HepG2 (cell line): ENCODE measurements around the gene TBC1D10A. TPM values are rescaled to one million over a fixed set of nuclear protein-coding genes. Genes with fewer than 3 reads are reported as not detected.

Experiments
- ADNP ChIP-seq: sonication (generic); formaldehyde crosslinking; IDR thresholded peaks from 2 replicates; pipeline ENCODE4 v1.4.0; 2020; ENCODE audit warnings: missing genetic modification reagents
- ATF1 ChIP-seq: IDR thresholded peaks from 2 replicates; pipeline ENCODE4 v1.6.1; 2016; ENCODE audit warnings: mild to moderate bottlenecking, control low read depth
- DMTF1 ChIP-seq: sonication (generic); formaldehyde crosslinking; IDR thresholded peaks from 2 replicates; pipeline ENCODE4 v1.4.0; 2020; ENCODE audit warnings: mild to moderate bottlenecking, missing genetic modification reagents
- GABPA ChIP-seq, 2 experiments: IDR thresholded peaks; 2 replicates each; pipeline ENCODE4 v1.6.1; 2011 to 2016; ENCODE audit warnings: low read depth in 2 of 2, low read length in 1 of 2, missing biosample characterization in 1 of 2, missing genetic modification characterization in 1 of 2
- JARID2 ChIP-seq: sonication (generic); formaldehyde crosslinking; IDR thresholded peaks from 2 replicates; pipeline ENCODE4 v1.8.1; 2023; ENCODE audit warnings: missing genetic modification reagents, inconsistent platforms; ENCODE audit not compliant: insufficient replicate concordance
- JUND ChIP-seq: sonication (generic); formaldehyde crosslinking; IDR thresholded peaks from 2 replicates; pipeline ENCODE4 v1.8.0; 2022; ENCODE audit warnings: mild to moderate bottlenecking, missing genetic modification reagents
- KAT8 ChIP-seq: IDR thresholded peaks from 2 replicates; pipeline ENCODE4 v1.6.1; 2016; ENCODE audit warnings: missing genetic modification reagents, missing compliant biosample characterization
- KDM6A ChIP-seq: IDR thresholded peaks from 2 replicates; pipeline ENCODE4 v1.6.1; 2016; ENCODE audit warnings: low read depth
- NRL ChIP-seq: sonication (generic); formaldehyde crosslinking; IDR thresholded peaks from 2 replicates; pipeline ENCODE4 v1.5.0; 2020; ENCODE audit warnings: missing genetic modification reagents, mild to moderate bottlenecking, moderate library complexity, borderline replicate concordance
- POLR2A ChIP-seq, 2 experiments: IDR thresholded peaks; 2 replicates each; pipeline ENCODE4 v1.6.1; 2011; ENCODE audit warnings: low read depth in 2 of 2, low read length in 2 of 2, mild to moderate bottlenecking in 1 of 2, moderate library complexity in 1 of 2; ENCODE audit not compliant: insufficient read depth in 1 of 2
- SKIL ChIP-seq: sonication (generic); formaldehyde crosslinking; IDR thresholded peaks from 2 replicates; pipeline ENCODE4 v1.8.0; 2022; ENCODE audit warnings: missing genetic modification reagents, mild to moderate bottlenecking, moderate library complexity, borderline replicate concordance
- TEAD2 ChIP-seq: sonication (generic); formaldehyde crosslinking; IDR thresholded peaks from 2 replicates; pipeline ENCODE4 v1.9.0; 2021; ENCODE audit warnings: missing genetic modification reagents
- ZBTB34 ChIP-seq: sonication (generic); formaldehyde crosslinking; IDR thresholded peaks from 2 replicates; pipeline ENCODE4 v1.8.0; 2022; ENCODE audit warnings: mild to moderate bottlenecking, missing genetic modification reagents
- ZFP36L1 ChIP-seq: sonication (generic); formaldehyde crosslinking; IDR thresholded peaks from 2 replicates; pipeline ENCODE4 v1.8.0; 2022; ENCODE audit warnings: mild to moderate bottlenecking, missing genetic modification reagents, moderate library complexity
- ZHX2 ChIP-seq, 2 experiments: sonication (generic) in 1 of 2; formaldehyde crosslinking in 1 of 2; IDR thresholded peaks; 2 replicates each; pipeline versions ENCODE4 v1.6.1 to v1.9.0; 2014 to 2022; ENCODE audit warnings: antibody characterized with exemption in 1 of 2, borderline replicate concordance in 1 of 2, inconsistent platforms in 1 of 2, low read depth in 1 of 2, missing genetic modification reagents in 1 of 2
- ZNF496 ChIP-seq: sonication (generic); formaldehyde crosslinking; IDR thresholded peaks from 2 replicates; pipeline ENCODE4 v1.8.1; 2023; ENCODE audit warnings: mild to moderate bottlenecking, moderate library complexity, missing genetic modification reagents; ENCODE audit not compliant: insufficient replicate concordance
- ZNF883 ChIP-seq: sonication (generic); formaldehyde crosslinking; IDR thresholded peaks from 2 replicates; pipeline ENCODE4 v1.5.1; 2020; ENCODE audit warnings: mild to moderate bottlenecking, missing genetic modification reagents; ENCODE audit errors: not compliant biosample characterization
- polyA plus RNA-seq, 8 experiments: library from polyadenylated mRNA; depleted of rRNA in 3 of 8; stranded (reverse) in 7 of 8; unstranded in 1 of 8; fragments of >200 nt; fragmentation: Illumina TruSeq in 4 of 8; extraction: Trizol in 4 of 8; gene quantifications; 2 replicates each; pipeline versions ENCODE4 v1.2.1 to v1.2.3, GENCODE V29; 2011 to 2016; ENCODE audit warnings: low read depth in 4 of 8, missing spikeins in 1 of 8, mixed read lengths in 1 of 8; ENCODE audit not compliant: insufficient read depth in 1 of 8
- total RNA-seq, 5 experiments: library from RNA; depleted of rRNA; stranded (reverse); fragments of >200 nt; fragmentation: Illumina TruSeq; extraction: Trizol; gene quantifications; 2 replicates each; pipeline ENCODE4 v1.2.3, GENCODE V29; 2016; ENCODE audit warnings: low read depth in 1 of 5

The TBC1D10A gene
- total and polyA plus RNA-seq, 2 of the 13 experiments (the other 11 are each of a cell fraction or from before 2014, with no cell fraction given) = 4.2 to 4.9 TPM

GRCh38 chr22:30326706-30327362 lies at the start of gene TBC1D10A (continued):
- no peak for TF ChIP-seq ZHX2 (IDR thresholded peaks at IDR 0.05; ENCODE audit: low read depth)
- TF ChIP-seq ZHX2 (CRISPR knock-in tag; IDR thresholded peaks at IDR 0.05; ENCODE audit: borderline replicate concordance) = no peak
- TF ChIP-seq SKIL (CRISPR knock-in tag) = no peak
- TF ChIP-seq GABPA (IDR thresholded peaks at IDR 0.05; ENCODE audit: low read depth, low read length) = peak; percentile 18; the same call in 1 of the 2 replicates
- peak; percentile 60 for TF ChIP-seq GABPA (CRISPR knock-in tag; IDR thresholded peaks at IDR 0.05; ENCODE audit: low read depth)
- TF ChIP-seq JARID2 (CRISPR knock-in tag) = no peak
- TF ChIP-seq ZFP36L1 = no peak
- TF ChIP-seq ZNF883 (CRISPR knock-in tag) = peak; percentile 59
- TF ChIP-seq ZBTB34 (CRISPR knock-in tag) = no peak
- no peak for TF ChIP-seq NRL
- no peak for TF ChIP-seq DMTF1 (CRISPR knock-in tag)
- peak in 1 of 2 experiments; percentile 68; a peak in 2 of 4 replicates for TF ChIP-seq POLR2A (IDR thresholded peaks at IDR 0.05; ENCODE audit: insufficient read depth in 1 of 2, low read depth in 2 of 2, low read length in 2 of 2)
- TF ChIP-seq KDM6A (CRISPR knock-in tag) = no peak
- TF ChIP-seq ZNF496 (CRISPR knock-in tag) = no peak
- no peak for TF ChIP-seq KAT8 (CRISPR knock-in tag)
- no peak for TF ChIP-seq JUND
- no peak for TF ChIP-seq ADNP (CRISPR knock-in tag)
- no peak for TF ChIP-seq ATF1
- no peak for TF ChIP-seq TEAD2
